Activated naive CD8-positive, alpha-beta T cell treated with anti-CD3 and anti-CD28 coated beads, Interleukin-2, amount 50 U/mL, for 24 hours (primary cell): ENCODE results near the gene CNTFR.

Experiments
- ATAC-seq: fragments of 150-1000 bp; cut with Tn5 transposase; one replicate; pipeline ENCODE4 v1.10.0; 2021
- DNase-seq: peaks from one replicate; pipeline ENCODE4 v3.0.0; 2021
- H3K27ac Mint-ChIP-seq: one replicate; pipeline ENCODE4 v1.8.0; 2021; ENCODE audit warnings: mild to moderate bottlenecking, mixed read lengths
- H3K27me3 Mint-ChIP-seq: one replicate; pipeline ENCODE4 v1.8.0; 2021; ENCODE audit warnings: mixed read lengths
- H3K36me3 Mint-ChIP-seq: one replicate; pipeline ENCODE4 v1.8.0; 2021; ENCODE audit warnings: low read depth, mixed read lengths
- H3K4me1 Mint-ChIP-seq: one replicate; pipeline ENCODE4 v1.8.0; 2021; ENCODE audit warnings: mixed read lengths
- H3K4me3 Mint-ChIP-seq: one replicate; pipeline ENCODE4 v1.8.0; 2021; ENCODE audit warnings: mild to moderate bottlenecking, moderate library complexity, mixed read lengths
- H3K9me3 Mint-ChIP-seq: one replicate; pipeline ENCODE4 v1.8.0; 2021; ENCODE audit warnings: mixed read lengths

CNTFR gene

GRCh38 chr9:34606905-34607304 lies 17.4 kb upstream of the CNTFR start:
- H3K4me3 Mint-ChIP-seq: no peak overlapping the region
- peaks cover 9% of the 10 kb centered on the region for H3K36me3 Mint-ChIP-seq
- H3K27ac Mint-ChIP-seq: no peak overlapping the region
- no peaks in the 10 kb centered on the region for H3K9me3 Mint-ChIP-seq
- H3K4me1 Mint-ChIP-seq: peaks cover 12% of the 10 kb centered on the region
- ATAC-seq: no peak
- no peak for DNase-seq
- H3K27me3 Mint-ChIP-seq: peaks cover 4% of the 10 kb centered on the region

- peaks cover 9% of the 10 kb centered on the region for H3K27me3 Mint-ChIP-seq
- peaks cover 7% of the 10 kb centered on the region for H3K4me1 Mint-ChIP-seq
- DNase-seq (no peak), ATAC-seq (no peak)
- H3K27ac Mint-ChIP-seq: no peak overlapping the region
- H3K9me3 Mint-ChIP-seq: no peaks in the 10 kb centered on the region
- H3K36me3 Mint-ChIP-seq: peaks cover 5% of the 10 kb centered on the region
- no peak overlapping the region for H3K4me3 Mint-ChIP-seq
These were observed 16.7 kb upstream of the CNTFR start for GRCh38 chr9:34606190-34606589.

- no peak overlapping the region for H3K27ac Mint-ChIP-seq
- peaks cover 9% of the 10 kb centered on the region for H3K27me3 Mint-ChIP-seq
- DNase-seq: peak; percentile 85
- H3K4me1 Mint-ChIP-seq: no peaks in the 10 kb centered on the region
- no peaks in the 10 kb centered on the region for H3K9me3 Mint-ChIP-seq
- no peaks in the 10 kb centered on the region for H3K36me3 Mint-ChIP-seq
- peak; percentile 83 for ATAC-seq
- H3K4me3 Mint-ChIP-seq: no peak overlapping the region
These were observed 14.2 kb upstream of the CNTFR start for GRCh38 chr9:34603610-34604231.

GRCh38 chr9:34601937-34602573 lies 12.5 kb upstream of the CNTFR start:
- no peak overlapping the region for H3K27ac Mint-ChIP-seq
- no peak for ATAC-seq
- H3K4me3 Mint-ChIP-seq: no peak overlapping the region
- no peaks in the 10 kb centered on the region for H3K9me3 Mint-ChIP-seq
- DNase-seq: no peak
- H3K27me3 Mint-ChIP-seq: peaks cover 12% of the 10 kb centered on the region
- H3K4me1 Mint-ChIP-seq: no peaks in the 10 kb centered on the region
- no peaks in the 10 kb centered on the region for H3K36me3 Mint-ChIP-seq

- Mint-ChIP-seq H3K4me3 (no peak overlapping the region), H3K9me3 (no peaks in the 10 kb centered on the region), H3K27ac (no peak overlapping the region), H3K27me3 (peaks cover 19% of the 10 kb centered on the region), H3K4me1 (no peaks in the 10 kb centered on the region), H3K36me3 (no peaks in the 10 kb centered on the region)
- no peak for ATAC-seq
- no peak for DNase-seq
These were observed 11.4 kb upstream of the CNTFR start for GRCh38 chr9:34600908-34601307.

GRCh38 chr9:34599546-34599945 lies 10.0 kb upstream of the CNTFR start:
- Mint-ChIP-seq H3K4me3 (no peak overlapping the region), H3K9me3 (no peaks in the 10 kb centered on the region), H3K36me3 (no peaks in the 10 kb centered on the region), H3K27me3 (peaks cover 22% of the 10 kb centered on the region), H3K27ac (no peak overlapping the region), H3K4me1 (no peaks in the 10 kb centered on the region)
- no peak for DNase-seq
- ATAC-seq: no peak

GRCh38 chr9:34594177-34594576 lies 4.7 kb upstream of the CNTFR start:
- Mint-ChIP-seq H3K27me3 (peaks cover 56% of the 10 kb centered on the region), H3K27ac (no peak overlapping the region), H3K4me1 (peaks cover 20% of the 10 kb centered on the region), H3K4me3 (no peak overlapping the region), H3K36me3 (no peaks in the 10 kb centered on the region), H3K9me3 (no peaks in the 10 kb centered on the region)
- DNase-seq: no peak
- ATAC-seq: no peak

- ATAC-seq (no peak), DNase-seq (no peak)
- Mint-ChIP-seq H3K4me1 (peaks cover 23% of the 10 kb centered on the region), H3K27me3 (peaks cover 67% of the 10 kb centered on the region), H3K4me3 (no peak overlapping the region), H3K9me3 (no peaks in the 10 kb centered on the region), H3K27ac (no peak overlapping the region), H3K36me3 (no peaks in the 10 kb centered on the region)
These were observed 3.5 kb upstream of the CNTFR start for GRCh38 chr9:34592895-34593601.

GRCh38 chr9:34591917-34592866 lies 2.7 kb upstream of the CNTFR start:
- no peak overlapping the region for H3K4me3 Mint-ChIP-seq
- ATAC-seq (no peak), DNase-seq (no peak)
- peaks cover 72% of the 10 kb centered on the region for H3K27me3 Mint-ChIP-seq
- H3K27ac Mint-ChIP-seq: no peak overlapping the region
- no peaks in the 10 kb centered on the region for H3K36me3 Mint-ChIP-seq
- peaks cover 23% of the 10 kb centered on the region for H3K4me1 Mint-ChIP-seq
- H3K9me3 Mint-ChIP-seq: no peaks in the 10 kb centered on the region

- Mint-ChIP-seq H3K27me3 (peaks cover 77% of the 10 kb centered on the region), H3K9me3 (no peaks in the 10 kb centered on the region), H3K36me3 (no peaks in the 10 kb centered on the region), H3K4me3 (peak overlapping the region; percentile 60), H3K27ac (no peak overlapping the region), H3K4me1 (peaks cover 23% of the 10 kb centered on the region)
- peak; percentile 69 for ATAC-seq
- peak; percentile 90 for DNase-seq
These were observed 1.9 kb upstream of the CNTFR start for GRCh38 chr9:34591248-34591916.

- peak; percentile 10 for DNase-seq
- H3K9me3 Mint-ChIP-seq: no peaks in the 10 kb centered on the region
- H3K4me3 Mint-ChIP-seq: peak overlapping the region; percentile 60
- H3K4me1 Mint-ChIP-seq: peaks cover 23% of the 10 kb centered on the region
- no peak for ATAC-seq
- H3K36me3 Mint-ChIP-seq: no peaks in the 10 kb centered on the region
- H3K27ac Mint-ChIP-seq: no peak overlapping the region
- H3K27me3 Mint-ChIP-seq: peaks cover 81% of the 10 kb centered on the region
These were observed 1.1 kb upstream of the CNTFR start for GRCh38 chr9:34590381-34591247.

GRCh38 chr9:34588671-34589635 lies 571 bp downstream of the CNTFR start:
- Mint-ChIP-seq H3K4me3 (peak overlapping the region; percentile 56), H3K9me3 (no peaks in the 10 kb centered on the region), H3K4me1 (peaks cover 23% of the 10 kb centered on the region), H3K36me3 (no peaks in the 10 kb centered on the region), H3K27me3 (peaks cover 80% of the 10 kb centered on the region), H3K27ac (no peak overlapping the region)
- DNase-seq: peak; percentile 17
- no peak for ATAC-seq
